ENCODE measurements around the gene TAPBP.

- TF ChIP-seq CTCF (IDR thresholded peaks at IDR 0.05) (no peak), POLR2A (IDR thresholded peaks at IDR 0.05) (no peak)
Measured at GRCh38 chr6:33317419-33317668, 3.5 kb upstream of the TAPBP start.
